Glutamatergic neuron (in vitro differentiated cells): ENCODE measurements around the gene PSMB9. TPM values are rescaled to one million over a fixed set of nuclear protein-coding genes. Genes with fewer than 3 reads are reported as not detected.

Experiments used
- DNase-seq: peaks from one replicate; pipeline ENCODE4 v3.0.0; 2022
- H3K27ac Mint-ChIP-seq: one replicate; pipeline ENCODE4 v1.8.0; 2020; ENCODE audit warnings: mild to moderate bottlenecking, mixed read lengths, inconsistent platforms; ENCODE audit not compliant: unreplicated experiment
- H3K27me3 Mint-ChIP-seq: one replicate; pipeline ENCODE4 v1.8.0; 2020; ENCODE audit warnings: mild to moderate bottlenecking, moderate library complexity, mixed read lengths, inconsistent platforms; ENCODE audit not compliant: unreplicated experiment
- H3K36me3 Mint-ChIP-seq: one replicate; pipeline ENCODE4 v1.8.0; 2020; ENCODE audit warnings: mild to moderate bottlenecking, mixed read lengths, inconsistent platforms; ENCODE audit not compliant: unreplicated experiment
- H3K4me1 Mint-ChIP-seq: one replicate; pipeline ENCODE4 v1.8.0; 2020; ENCODE audit warnings: mild to moderate bottlenecking, low read depth, mixed read lengths, inconsistent platforms; ENCODE audit not compliant: unreplicated experiment
- H3K4me3 Mint-ChIP-seq: one replicate; pipeline ENCODE4 v1.8.0; 2020; ENCODE audit warnings: mild to moderate bottlenecking, mixed read lengths, inconsistent platforms; ENCODE audit not compliant: unreplicated experiment
- H3K9me3 Mint-ChIP-seq: one replicate; pipeline ENCODE4 v1.8.0; 2020; ENCODE audit warnings: mild to moderate bottlenecking, moderate library complexity, mixed read lengths, inconsistent platforms; ENCODE audit not compliant: unreplicated experiment
- CTCF ChIP-seq: fragments of 200-600 bp; sonication (generic); IDR thresholded peaks from one replicate; pipeline ENCODE4 v1.5.0; 2021; ENCODE audit not compliant: partially characterized antibody, unreplicated experiment
- total RNA-seq: library from RNA; stranded (reverse); fragmentation: NEBNext Ultra II Directional; extraction: Animal tissue kit (Norgen Biotek cat#: 25700); gene quantifications from one replicate; pipeline ENCODE4 v1.2.1, GENCODE V29; 2021; ENCODE audit not compliant: unreplicated experiment

The PSMB9 gene
- total RNA-seq, 1 donor from 2014 or later, result not detected

DNA sequence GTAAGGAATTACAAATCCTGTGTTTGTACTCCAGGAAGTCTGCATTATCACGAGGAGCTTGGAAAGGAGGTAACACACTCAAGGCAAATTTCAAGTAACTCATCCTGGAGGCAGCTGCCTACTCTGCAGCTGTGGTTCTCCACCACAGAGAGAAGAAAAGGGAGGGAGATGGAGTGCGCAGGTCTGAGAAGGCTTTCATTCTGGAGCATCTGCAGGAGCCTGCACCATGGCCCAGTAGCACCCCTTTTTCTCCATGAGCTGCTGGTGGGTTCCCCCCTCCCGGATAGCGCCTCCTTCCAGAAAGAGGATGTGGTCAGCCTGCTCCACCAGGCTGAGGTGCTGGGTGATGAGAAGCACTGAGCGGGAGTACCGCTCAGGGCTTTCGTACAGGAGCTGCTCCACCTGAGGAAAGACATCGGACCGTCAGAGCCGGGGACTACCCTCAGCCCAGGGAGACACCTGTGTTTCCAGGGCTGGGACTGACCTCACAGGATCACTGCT is 8.6 kb upstream of the PSMB9 start:
- H3K27ac Mint-ChIP-seq, result no peak overlapping the region
- no peak for TF ChIP-seq CTCF
- DNase-seq, result no peak
- H3K4me3 Mint-ChIP-seq, result peak overlapping the region; percentile 94
- H3K36me3 Mint-ChIP-seq, result peaks cover 2% of the 10 kb centered on the region
- H3K27me3 Mint-ChIP-seq, result peaks cover 18% of the 10 kb centered on the region
- peaks cover 5% of the 10 kb centered on the region for H3K4me1 Mint-ChIP-seq
- peaks cover 6% of the 10 kb centered on the region for H3K9me3 Mint-ChIP-seq

- TF ChIP-seq CTCF, result no peak
- H3K9me3 Mint-ChIP-seq, result peaks cover 10% of the 10 kb centered on the region
- H3K4me1 Mint-ChIP-seq, result peaks cover 5% of the 10 kb centered on the region
- no peak for DNase-seq
- H3K36me3 Mint-ChIP-seq, result peaks cover 6% of the 10 kb centered on the region
- no peak overlapping the region for H3K4me3 Mint-ChIP-seq
- peaks cover 26% of the 10 kb centered on the region for H3K27me3 Mint-ChIP-seq
- H3K27ac Mint-ChIP-seq, result no peak overlapping the region
These were observed 7.0 kb upstream of the PSMB9 start for GRCh38 chr6:32847004-32847403.

- Mint-ChIP-seq H3K27ac (no peak overlapping the region), H3K4me3 (no peak overlapping the region), H3K36me3 (peaks cover 6% of the 10 kb centered on the region), H3K9me3 (peaks cover 12% of the 10 kb centered on the region), H3K4me1 (peaks cover 5% of the 10 kb centered on the region), H3K27me3 (peaks cover 33% of the 10 kb centered on the region)
- TF ChIP-seq CTCF, result no peak
- DNase-seq, result no peak
These were observed 6.2 kb upstream of the PSMB9 start for GRCh38 chr6:32847795-32848194.

GRCh38 chr6:32849126-32849525 is 4.9 kb upstream of the PSMB9 start:
- Mint-ChIP-seq H3K27me3 (peaks cover 24% of the 10 kb centered on the region), H3K9me3 (peaks cover 9% of the 10 kb centered on the region), H3K27ac (no peak overlapping the region), H3K4me3 (no peak overlapping the region), H3K36me3 (peaks cover 6% of the 10 kb centered on the region), H3K4me1 (peaks cover 1% of the 10 kb centered on the region)
- no peak for DNase-seq
- TF ChIP-seq CTCF, result no peak

DNA sequence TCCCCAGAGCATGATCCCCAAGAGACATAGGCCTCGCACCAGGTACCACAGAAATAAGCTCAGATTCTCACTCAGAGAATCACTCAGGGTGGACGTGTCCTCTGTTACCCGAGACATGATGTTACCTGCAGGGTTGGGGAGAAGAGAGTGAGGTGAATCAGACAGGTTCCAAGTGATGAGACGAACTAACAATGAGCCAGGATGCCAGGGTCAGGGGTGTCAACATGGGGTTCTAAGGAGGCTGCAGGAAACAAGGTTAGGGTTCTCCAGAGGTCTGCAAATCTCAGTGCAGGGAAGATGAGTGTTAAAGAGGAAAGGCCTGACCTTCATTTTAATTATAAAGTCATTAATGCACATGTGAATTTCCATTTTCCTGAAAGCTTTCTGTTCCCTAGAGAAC is 3.0 kb upstream of the PSMB9 start:
- no peak for DNase-seq
- H3K9me3 Mint-ChIP-seq, result peaks cover 12% of the 10 kb centered on the region
- H3K4me1 Mint-ChIP-seq, result no peaks in the 10 kb centered on the region
- H3K27me3 Mint-ChIP-seq, result peaks cover 26% of the 10 kb centered on the region
- peaks cover 6% of the 10 kb centered on the region for H3K36me3 Mint-ChIP-seq
- TF ChIP-seq CTCF, result no peak
- no peak overlapping the region for H3K27ac Mint-ChIP-seq
- no peak overlapping the region for H3K4me3 Mint-ChIP-seq
